HG03280 (cell line): ENCODE measurements around the gene PCDHB15.
"Not testable (repeated sequence)": the region's sequence is repeated elsewhere in the genome, so short reads cannot be mapped to it uniquely, and the experiment has no call there.

Experiments used
- ATAC-seq: cut with Tn5 transposase; IDR thresholded peaks from one replicate; pipeline ENCODE4 v1.9.1; 2021; ENCODE audit warnings: mild to moderate bottlenecking, moderate library complexity; ENCODE audit not compliant: unreplicated experiment

The PCDHB15 gene

DNA sequence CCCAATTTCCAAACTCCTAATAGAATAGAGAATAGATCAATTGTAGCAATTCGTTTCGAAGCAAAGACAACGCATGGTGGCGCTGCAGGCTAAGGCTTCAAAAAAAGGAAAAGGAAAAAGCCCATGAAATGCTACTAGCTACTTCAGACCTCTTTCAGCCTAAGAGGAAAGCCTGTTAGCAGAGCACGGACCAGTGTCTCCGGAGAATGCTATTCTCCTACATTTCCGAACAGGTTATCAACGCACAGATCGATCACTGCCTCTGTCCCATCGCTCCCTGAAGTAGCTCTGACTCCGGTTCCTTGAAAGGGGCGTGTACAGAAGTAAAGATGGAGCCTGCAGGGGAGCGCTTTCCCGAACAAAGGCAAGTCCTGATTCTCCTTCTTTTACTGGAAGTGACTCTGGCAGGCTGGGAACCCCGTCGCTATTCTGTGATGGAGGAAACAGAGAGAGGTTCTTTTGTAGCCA is at the start of gene PCDHB15:
TSS of gene PCDHB15 (plus strand) at position 146 of the 468 bp plus-strand sequence. CDS start at position 330, 184 bp downstream.
- no peak for ATAC-seq

DNA sequence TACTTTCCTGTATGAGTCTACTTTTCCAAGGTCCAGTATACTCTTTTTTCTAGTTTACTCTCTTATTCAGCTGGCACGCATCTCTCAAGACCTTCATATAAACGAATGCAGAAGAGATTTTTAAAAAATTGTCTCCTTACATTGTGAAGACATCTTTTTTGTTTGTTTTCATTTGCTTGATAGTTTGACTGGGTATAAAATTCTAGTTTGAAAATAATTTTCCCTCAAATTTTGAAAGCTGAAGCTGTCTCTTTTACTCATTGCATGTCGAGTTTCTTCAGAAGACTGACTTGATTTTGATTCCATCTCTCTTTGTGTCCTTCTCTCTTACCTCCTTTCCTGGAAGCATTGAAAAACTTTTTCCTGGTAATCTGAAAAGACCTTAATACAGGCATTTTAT is 48.8 kb upstream of the PCDHB15 start:
- no peak for ATAC-seq

- ATAC-seq: no peak
Observed at GRCh38 chr5:141199359-141200235, 45.6 kb upstream of the PCDHB15 start, which contains the start of gene PCDHB11. Gene PCDHB11 (plus strand): TSS chr5:141199627. CDS start chr5:141199775, 148 bp downstream.

- not testable (repeated sequence) for ATAC-seq
Observed at GRCh38 chr5:141201126-141201525, 44.1 kb upstream of the PCDHB15 start.

GRCh38 chr5:141201646-141202045 is 43.5 kb upstream of the PCDHB15 start:
- ATAC-seq: not testable (repeated sequence)

DNA sequence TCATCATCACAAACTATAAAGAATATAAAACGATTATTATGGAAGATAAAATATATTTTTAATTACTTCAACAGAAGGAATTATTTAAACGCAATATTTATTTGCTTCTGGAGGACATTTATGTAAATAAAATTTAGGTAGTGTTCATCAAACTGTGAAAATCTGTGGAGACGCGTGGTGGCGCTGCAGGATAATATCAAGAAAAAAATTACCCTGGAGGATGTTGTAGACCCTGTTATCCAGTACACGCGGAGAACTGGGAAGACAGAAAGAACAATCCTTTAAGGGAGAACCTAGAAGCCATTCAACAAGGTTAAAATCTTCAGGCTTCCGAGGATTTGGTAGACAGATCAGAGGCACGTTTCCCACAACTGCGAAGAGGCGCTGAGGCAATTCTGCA is 36.7 kb upstream of the PCDHB15 start, which contains the start of gene PCDHB12:
TSS of gene PCDHB12 (plus strand) at position 242 of the 400 bp plus-strand sequence. CDS start 189 bp downstream, outside the sequence.
- no peak for ATAC-seq

- ATAC-seq: not testable (repeated sequence)
Observed at GRCh38 chr5:141210281-141210680, 34.9 kb upstream of the PCDHB15 start.

GRCh38 chr5:141210849-141211248 is 34.3 kb upstream of the PCDHB15 start:
- not testable (repeated sequence) for ATAC-seq

- not testable (repeated sequence) for ATAC-seq
Observed at GRCh38 chr5:141213656-141214339, 31.4 kb upstream of the PCDHB15 start, which contains the start of gene PCDHB13. Gene PCDHB13 (plus strand): TSS chr5:141213919. CDS start chr5:141214124, 205 bp downstream.

- not testable (repeated sequence) for ATAC-seq
Observed at GRCh38 chr5:141214583-141214982, 30.6 kb upstream of the PCDHB15 start.

- ATAC-seq: not testable (repeated sequence)
Observed at GRCh38 chr5:141215504-141215903, 29.7 kb upstream of the PCDHB15 start.

- ATAC-seq: not testable (repeated sequence)
Observed at GRCh38 chr5:141216035-141216434, 29.2 kb upstream of the PCDHB15 start.

- ATAC-seq: no peak
Observed at GRCh38 chr5:141223112-141223783, 21.9 kb upstream of the PCDHB15 start, which contains the start of gene PCDHB14. Gene PCDHB14 (plus strand): TSS chr5:141223343. CDS start chr5:141223506, 163 bp downstream.

DNA sequence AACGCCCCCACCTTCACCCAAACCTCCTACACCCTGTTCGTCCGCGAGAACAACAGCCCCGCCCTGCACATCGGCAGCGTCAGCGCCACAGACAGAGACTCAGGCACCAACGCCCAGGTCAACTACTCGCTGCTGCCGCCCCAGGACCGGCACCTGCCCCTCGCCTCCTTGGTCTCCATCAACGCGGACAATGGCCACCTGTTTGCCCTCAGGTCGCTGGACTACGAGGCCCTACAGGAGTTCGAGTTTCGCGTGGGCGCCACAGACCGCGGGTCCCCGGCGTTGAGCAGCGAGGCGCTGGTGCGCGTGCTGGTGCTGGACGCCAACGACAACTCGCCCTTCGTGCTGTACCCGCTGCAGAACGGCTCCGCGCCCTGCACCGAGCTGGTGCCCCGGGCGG is 20.4 kb upstream of the PCDHB15 start:
- not testable (repeated sequence) for ATAC-seq

- not testable (repeated sequence) for ATAC-seq
Observed at GRCh38 chr5:141225421-141225820, 19.8 kb upstream of the PCDHB15 start.

DNA sequence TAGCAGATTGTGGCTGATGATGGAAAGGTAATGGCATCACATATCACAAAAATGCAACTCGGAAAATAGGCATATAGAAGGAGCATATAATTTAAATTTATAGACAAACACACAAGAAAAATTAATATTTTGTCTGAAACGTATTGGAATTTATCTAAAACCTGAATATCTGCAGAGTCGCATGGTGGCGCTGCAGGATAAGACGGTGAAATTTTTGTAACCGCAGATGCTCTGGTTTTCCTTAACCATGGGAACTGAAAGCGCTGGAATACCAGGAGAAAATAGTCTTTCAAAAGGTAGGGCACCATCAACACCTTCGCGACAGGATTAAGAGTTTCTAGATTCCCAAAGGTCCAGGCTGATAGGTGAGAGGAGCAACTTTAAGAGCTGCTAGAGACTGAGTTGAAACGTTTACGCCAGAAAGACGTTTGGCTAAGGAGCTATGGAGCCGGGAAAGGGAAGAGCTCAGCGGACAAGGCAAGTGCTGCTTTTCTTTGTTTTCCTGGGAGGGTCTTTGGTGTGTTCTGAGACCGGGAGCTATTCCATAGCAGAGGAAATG is 11.0 kb upstream of the PCDHB15 start:
- ATAC-seq: no peak

DNA sequence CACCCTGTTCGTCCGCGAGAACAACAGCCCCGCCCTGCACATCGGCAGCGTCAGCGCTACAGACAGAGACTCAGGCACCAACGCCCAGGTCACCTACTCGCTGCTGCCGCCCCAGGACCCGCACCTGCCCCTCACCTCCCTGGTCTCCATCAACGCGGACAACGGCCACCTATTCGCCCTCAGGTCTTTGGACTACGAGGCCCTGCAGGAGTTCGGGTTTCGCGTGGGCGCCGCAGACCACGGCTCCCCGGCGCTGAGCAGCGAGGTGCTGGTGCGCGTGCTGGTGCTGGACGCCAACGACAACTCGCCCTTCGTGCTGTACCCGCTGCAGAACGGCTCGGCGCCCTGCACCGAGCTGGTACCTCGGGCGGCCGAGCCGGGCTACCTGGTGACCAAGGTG is 9.3 kb upstream of the PCDHB15 start:
- not testable (repeated sequence) for ATAC-seq

- ATAC-seq: no peak
Observed at GRCh38 chr5:141236516-141237313, 8.5 kb upstream of the PCDHB15 start.

- no peak for ATAC-seq
Observed at GRCh38 chr5:141241496-141241895, 3.7 kb upstream of the PCDHB15 start.
